HG02970 (cell line): ENCODE measurements around the gene DOK3.
"Not testable (repeated sequence)": the region's sequence is repeated elsewhere in the genome, so short reads cannot be mapped to it uniquely, and the experiment has no call there.

ENCODE experiments used
- ATAC-seq: cut with Tn5 transposase; IDR thresholded peaks from one replicate; pipeline ENCODE4 v1.9.1; 2021; ENCODE audit warnings: mild to moderate bottlenecking, moderate library complexity, moderate number of reproducible peaks; ENCODE audit not compliant: unreplicated experiment, low FRiP score

The DOK3 gene

DNA sequence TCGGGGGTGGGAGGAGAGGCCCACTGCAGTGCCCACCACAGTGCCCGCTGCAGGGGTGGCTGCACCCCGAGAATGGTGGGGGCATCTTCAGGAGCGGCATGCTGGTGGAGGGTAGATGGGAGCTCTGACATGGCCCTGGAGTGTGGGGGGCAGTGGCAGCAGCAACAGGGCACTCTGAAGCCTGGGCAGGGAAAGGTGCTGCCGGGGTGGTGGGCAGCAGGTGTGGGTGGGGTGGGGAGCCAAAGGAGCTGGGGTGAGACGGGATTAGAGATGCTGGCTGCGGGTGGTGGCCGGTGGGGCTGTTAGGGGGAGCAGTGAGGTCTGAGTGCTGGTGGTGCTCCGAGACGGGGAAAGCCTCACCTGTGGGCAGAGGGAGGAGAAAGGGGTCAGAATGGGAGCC, 26.8 kb upstream of the DOK3 start:
- no peak for ATAC-seq

DNA sequence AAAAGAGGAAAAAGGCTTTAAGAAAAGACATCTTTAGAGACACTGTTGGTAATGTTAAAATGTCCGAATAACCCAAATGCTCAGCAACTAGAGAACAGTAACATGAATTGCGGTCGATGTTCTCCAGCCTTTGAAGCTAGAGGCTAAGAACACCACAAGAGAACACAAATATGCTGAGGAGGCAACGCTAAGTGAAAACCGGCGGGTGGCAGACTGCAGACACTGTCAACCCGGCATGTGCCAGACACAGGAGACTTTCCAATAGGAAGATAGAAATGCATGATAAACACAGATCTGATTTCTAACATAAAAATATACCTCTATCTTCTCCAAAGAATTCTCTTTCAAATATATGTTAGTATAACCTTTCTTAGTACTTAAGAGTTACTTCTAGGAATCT, 25.5 kb upstream of the DOK3 start:
- ATAC-seq: no peak

DNA sequence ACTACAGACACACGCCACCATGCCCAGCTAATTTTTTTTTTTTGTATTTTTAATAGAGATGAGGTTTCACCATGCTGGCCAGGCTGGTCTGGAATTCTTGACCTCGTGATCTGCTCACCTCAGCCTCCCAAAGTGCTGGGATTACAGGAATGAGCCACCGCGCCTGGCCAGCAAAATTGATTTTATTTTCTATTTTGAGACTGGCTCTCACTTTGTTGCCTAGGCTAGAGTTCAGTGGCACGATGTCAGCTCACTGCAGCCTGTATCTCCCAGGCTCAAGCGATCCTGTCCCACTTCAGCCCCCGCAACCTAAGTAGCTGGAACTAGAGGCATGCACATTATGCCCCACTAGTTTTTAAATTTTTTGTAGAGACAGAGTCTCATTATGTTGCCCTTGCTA, 24.8 kb upstream of the DOK3 start:
- ATAC-seq: not testable (repeated sequence)

DNA sequence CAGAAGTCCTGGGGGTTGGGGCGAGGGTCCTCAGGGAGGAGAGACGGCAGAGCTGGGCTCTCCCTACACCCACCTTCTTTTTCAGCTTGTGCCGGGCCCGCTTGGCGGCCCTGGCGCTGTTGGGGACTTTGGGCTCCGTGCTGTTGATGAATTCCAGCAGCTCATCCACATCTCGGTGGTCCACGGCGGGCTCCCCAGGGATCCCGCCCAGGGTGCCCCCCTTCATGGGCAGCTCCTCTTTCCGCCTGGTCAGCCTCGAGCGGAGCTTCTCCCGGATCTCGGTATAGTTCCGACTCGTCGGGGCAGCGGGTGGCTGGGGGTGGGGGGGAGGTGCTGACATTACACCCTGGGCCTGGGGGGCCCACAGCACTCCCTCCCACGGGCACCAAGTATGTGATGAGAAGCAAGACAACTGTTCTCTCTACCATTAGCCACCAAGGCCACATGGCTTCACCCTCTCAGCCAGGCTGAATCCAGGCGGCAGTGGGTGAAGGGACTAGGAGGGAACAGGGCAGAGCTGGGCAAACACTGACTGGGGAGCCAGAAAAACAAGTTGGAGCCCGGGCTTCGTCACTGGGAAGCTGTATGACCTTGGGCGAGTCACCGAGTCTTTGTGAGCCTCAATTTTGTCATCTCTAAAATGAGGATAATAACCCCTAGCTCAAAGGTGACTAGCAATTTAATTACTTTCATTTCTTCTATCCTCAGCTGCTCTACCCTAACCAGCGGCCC, 21.7 kb upstream of the DOK3 start:
- no peak for ATAC-seq

DNA sequence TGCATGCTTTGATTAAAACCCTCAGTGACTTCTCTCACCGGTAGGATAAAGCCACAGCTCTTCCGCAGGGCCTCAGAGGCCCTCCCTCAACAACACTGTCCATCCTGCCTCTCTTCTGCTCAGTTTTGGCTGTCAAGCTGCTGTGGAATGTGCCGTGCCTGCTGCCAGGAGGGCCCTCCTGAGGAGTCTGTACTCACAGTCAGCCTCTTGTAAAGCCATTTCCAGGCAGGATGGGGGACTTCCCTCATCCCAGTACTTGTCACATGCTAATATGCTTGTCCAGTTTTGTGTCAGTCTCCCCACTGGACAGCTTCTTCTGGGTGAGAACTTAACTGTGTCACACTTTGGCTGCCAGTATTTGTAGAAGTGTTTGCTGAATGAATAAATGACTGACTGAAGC, 21.0 kb upstream of the DOK3 start:
- no peak for ATAC-seq

DNA sequence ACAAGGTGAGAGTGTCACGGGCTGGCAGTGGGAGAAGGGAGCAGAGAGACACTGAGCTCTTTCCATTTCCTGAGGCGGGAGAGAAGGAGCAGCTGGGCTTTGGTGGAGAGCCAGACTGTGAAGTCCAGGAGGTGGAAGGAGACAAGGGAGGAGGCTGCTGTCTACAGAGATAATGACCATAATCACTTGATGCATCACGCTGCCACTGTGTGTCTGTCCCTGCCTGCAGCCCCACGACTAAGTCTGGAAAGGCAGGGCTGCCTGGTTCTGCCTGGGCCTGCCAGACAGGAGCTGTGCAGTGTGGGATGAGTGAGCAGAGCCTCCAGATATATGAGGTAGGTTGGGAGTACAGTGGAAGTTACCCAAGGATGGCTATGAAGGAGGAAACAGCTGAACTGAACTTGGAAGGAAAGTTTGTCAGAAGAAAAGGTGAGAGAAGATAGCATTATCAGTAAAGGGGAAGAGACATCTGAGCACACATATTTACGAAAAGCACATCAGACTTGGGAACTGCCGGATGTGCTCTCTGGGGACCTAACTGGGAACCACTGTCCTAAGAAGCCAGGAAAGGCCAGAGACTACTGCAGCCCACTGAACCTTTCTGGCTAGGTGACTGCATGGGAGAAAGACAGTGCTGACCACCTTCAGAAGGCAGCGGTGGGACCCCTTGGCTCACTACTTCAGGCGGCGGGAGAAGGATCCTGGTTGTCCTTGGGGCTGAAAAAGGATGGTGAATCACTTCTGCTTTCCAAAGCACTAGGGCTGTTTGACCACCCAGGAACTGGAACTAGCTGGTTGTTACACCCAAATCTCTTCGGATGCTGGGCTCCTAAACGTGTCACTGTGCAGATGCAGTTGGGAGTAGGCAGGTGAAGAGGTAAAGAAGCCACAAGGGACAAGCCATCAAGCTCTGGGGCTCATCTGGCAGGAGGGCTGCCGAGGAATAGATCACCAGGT, 19.9 kb upstream of the DOK3 start:
- ATAC-seq: no peak

DNA sequence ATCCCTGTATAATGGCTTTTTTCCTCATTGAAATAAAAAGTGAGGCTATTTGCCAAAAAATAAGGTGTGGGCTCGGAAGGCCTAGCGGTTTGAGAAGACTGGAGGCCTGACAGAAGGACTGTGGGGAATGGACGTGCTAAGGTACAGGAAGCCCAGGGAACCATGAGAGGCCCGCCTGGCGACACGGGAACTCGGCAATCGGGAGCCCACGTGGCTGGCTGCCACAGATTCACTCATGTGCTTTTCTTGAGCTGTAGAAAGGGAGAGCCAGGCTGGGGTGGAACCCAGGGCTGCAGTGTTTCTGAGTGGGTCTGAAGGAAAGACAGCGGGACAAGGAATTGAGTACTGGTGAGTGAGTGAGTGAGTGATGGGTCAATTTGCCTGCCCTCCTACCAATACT, 19.0 kb upstream of the DOK3 start:
- no peak for ATAC-seq

DNA sequence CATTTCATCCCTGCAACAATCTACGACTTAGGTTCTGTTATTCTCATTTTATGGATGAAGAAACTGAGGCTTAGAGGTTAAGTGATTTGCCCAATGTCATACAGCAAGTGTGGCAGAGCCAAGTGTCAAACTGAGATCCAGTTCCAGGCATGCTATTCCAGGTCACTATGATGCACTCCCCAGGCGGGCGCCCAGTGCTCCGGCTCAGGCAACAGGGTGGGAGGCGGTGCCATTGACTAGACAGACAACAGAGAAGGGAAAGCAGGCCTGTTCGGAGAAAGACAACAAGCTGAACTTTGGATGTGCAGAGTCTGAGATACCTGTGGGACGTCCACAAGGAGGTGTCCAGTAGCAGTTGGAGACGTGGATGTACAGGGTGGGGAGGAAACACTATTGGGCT, 18.0 kb upstream of the DOK3 start:
- ATAC-seq: no peak

DNA sequence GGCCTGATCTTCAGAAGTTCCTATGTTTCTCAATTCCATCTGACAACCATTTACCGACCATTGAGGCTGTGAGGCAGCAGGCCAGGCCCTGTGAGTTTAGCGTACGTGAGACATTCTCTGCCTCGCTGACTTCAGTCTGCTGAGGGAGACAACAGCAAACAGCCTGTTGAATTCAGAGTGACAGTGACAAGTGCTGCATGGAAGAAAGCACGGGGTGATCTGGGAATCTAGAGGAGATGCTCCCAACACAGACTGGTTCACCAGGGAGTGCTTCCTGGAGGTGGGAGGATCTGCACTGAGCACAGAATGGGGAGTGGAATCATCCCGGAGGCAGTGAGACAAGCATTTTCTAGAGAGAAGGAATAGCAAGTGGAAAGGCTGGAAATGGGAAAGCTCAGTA, 17.2 kb upstream of the DOK3 start:
- no peak for ATAC-seq

DNA sequence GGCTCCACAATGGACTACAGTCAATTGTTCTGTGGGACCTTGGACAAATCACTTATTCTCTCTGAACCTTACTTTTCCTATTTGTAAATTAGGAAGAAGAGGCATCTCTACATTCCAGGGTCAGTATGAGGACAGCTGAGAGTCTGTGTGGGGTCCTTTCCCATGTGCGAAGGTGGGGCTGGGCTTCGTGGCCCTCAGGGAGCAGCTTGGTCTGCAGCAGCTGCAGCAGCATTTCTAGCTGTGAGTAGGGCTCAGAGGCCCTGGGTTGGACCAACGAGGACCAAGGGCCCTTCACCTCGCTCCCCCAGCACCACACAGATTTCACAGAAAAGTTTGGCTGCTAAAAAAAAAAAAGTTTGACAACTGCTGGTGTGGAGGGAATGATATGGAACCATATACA, 16.6 kb upstream of the DOK3 start:
- ATAC-seq: no peak

DNA sequence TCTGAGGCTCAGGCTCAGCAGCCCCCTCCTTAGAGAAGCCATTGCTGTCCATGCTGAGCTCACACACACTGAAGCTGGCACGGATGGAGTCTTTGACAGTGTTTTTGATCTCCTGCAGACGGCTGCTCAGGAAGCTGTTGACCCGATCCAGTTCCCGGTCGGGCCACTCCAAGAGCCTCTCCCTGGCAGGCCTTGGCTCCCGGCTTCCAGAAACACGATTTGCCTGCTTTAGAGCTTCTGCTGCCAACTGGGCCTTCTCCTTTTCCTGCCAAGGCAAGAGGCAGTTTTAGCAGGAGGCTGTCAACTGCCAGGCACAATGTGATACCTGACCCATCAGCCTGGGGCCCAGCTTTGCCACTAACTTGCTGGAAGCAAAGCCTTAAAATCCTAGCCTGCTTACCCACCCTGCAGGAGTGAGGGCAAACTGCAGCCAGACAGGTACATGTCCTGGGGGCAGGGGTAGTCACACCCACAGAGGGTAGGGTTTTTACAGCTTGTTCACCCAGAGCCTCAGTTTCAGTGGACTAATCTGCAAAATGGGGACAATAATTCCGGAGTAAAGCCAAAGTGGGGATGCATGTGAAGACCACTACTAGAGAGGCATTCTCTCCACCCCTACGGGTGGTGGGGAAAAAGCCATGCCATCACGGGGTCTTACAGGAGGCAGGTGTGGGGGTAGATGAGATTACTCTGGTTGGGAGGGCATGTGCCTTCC, 15.5 kb upstream of the DOK3 start:
- no peak for ATAC-seq

DNA sequence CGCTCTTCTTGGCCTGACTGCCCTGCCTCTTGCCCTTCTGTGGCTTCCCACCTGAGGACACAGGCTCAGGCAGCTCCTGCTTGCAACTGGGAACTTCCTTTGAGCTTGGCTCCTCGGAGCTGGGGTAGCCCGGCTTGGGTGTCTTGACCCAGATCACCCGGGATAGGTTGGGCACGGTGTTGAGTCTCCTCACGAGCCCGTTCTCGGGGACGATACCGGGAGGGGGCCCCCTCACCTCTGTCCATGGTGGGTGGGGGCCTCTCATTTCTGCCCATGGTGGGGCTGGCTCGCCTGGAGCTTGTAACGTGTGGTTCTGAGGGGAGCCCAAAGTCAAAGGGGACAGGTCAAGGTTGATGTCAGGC, 14.9 kb upstream of the DOK3 start:
- no peak for ATAC-seq

DNA sequence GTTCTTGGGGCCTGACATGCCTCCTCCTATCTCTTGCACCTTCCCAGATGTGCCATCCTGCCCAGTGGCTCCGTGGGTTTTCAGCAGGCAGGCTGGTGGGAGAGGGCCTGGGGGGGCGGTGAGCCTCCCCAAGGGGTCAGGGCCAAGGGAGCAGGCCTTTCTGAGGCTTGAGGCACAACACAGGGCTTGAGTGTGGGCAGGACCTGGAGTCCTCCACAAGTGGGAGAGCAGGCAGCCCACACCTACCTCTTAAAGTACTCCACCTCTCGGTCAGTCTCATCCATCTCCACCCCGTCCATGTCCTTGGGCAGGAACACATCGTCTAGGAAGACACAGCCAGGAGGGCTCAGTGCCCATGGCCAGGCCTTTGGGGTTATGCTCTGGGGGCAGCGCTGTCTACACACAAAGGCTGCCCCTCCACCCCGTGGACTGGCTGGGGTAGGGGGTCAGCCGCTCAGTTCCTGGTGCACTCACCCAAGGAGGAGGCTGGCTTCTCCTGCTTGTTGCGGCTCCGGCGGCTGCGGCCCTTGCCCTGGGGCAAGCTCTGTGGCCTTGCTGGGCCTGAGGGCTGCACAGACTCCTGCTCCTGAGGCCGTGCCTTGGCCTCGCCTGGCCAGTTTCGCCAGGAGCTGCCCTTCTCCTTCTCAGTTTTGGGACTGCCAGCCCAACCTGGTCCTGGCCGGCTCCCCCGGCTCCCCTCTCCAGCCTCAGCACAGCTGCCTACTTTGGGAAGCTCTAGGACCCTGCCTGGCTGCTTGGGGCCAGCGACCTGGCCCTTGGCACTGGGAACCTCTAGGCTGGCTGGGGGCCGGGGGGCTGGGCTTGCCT, 14.3 kb upstream of the DOK3 start:
- no peak for ATAC-seq

DNA sequence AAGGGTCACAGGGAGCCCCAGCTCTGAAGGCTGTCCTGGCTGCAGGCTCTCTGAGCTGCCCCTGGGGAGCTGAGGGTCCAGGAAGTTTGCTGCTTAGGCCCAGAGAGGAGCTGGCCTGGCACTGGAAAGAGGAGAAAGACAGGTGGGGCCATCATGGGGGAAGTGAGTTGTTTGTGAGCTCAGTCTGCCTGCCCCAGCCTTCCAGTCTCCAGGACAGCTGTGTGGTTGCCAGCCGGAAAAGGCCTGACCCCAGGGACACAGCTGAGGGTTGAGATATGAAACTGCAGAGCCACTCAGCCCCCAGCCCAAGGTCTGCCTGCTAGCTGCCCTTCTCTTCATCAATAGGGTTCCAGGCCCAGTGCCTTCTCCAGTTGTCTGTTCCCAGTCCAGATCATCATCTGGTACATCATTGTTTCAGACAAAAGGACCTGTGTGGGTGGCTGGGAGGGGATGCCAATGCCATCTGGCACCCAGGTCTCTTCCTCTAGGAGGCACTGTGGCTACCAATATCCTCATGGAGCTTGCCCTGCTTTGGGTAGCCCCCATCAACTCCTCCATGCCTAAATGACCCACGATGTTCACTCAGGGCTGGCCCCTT, 11.4 kb upstream of the DOK3 start:
- no peak for ATAC-seq

DNA sequence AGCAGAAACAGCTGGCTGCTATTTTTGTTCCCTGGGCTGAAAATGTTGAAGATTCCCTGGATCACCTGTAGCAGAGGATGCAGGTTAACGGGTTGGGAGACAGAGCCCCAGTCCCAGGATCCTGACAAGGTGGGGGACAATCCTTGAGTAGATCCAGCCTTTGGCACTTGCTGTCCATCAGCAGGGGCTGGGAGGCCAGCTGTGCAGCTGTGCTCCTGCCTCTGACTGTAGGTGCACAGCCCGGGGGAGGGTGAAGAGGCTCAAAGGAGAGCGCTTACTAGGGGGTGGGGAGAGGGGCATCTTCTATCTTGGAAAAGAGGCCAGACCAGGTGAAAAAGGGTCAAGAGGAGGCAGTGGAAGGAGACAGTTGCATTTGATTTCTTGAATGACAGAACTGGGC, 10.6 kb upstream of the DOK3 start:
- no peak for ATAC-seq

DNA sequence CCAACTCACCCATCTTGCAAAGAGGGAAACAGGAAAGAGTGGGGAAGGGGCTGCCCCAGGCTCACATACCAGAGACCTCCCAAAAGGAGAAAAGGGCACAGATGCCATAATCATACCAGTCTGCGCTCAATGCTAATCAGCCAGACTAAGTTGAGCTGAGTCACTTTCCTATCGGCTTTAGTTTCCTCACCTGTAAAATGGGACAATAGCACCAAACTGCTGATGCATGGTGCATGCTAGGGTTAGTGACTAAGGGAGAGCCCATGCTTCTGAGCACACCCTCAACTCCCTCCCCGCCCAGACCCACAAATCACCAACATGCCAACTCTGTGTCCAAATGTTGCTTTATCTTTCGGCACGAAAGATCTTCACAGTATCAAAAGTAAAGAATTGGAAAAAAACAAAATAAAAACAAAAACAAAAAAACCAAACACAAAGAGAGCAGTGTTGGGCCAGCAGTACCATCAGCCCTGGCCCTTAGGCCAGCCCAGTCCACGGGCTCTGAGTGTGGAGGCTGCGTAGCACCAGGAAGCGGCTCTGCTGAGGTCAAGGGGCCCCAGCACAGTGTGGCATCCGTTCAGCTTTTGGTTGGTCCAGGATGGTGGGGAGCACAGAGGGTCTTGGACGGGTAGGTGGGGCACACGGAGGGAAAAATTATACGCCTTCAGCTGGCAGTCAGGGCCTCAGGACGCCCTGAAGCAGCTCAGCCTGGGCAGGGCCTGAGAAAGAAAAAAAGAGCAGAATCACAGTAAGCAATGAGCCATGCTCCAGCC, 10.0 kb upstream of the DOK3 start:
- no peak for ATAC-seq

DNA sequence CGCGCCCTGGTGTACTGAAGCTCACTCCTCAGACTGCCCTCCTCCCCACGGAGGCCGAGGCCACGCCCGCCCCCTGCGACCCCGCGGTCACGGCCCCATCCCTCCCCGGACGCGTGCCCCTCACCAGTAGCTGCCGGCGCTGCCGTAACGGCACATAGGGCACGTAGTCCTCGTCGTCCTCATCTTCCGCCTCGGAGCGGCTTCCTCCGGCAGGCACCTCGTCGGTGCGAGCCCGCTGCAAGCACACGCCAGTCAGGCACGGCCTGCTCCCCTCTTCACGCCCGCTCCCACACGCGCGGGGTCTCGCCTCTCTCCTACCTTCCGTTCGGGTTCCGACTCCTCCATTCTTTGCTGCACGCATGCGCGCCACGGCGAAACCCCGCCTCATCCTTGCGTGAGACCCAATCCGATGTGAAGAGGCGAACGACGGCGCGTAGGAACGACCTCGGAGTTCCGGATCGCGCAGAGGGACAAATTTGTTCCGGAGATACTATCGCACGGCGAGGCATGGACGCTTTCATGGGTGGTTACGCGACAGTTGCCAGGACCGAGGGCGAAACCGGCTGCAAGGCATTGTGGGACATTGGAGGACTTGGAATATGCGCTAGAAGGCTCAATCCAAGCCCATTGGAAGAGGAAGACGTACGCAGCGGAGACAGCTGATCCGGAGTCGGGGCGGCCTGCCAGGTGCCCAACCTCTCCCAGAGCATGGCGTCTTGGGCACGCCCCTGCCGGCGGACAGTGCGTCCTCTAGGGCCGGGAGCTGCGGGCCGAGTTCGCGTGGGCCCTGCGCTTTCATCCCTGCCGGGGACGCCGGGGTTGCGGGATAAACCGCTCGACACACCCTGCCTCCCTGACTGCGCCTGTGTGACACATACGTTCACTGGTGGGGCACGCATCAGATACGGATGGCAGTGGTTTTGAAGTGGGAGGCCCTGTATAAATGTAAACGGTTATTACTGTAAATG, 7.3 kb upstream of the DOK3 start, which contains the start of gene DDX41:
Gene DDX41 (minus strand): TSS at position 361 of the 968 bp plus-strand sequence. CDS start 16 bp downstream, at position 345.
- peak; percentile 75 for ATAC-seq

DNA sequence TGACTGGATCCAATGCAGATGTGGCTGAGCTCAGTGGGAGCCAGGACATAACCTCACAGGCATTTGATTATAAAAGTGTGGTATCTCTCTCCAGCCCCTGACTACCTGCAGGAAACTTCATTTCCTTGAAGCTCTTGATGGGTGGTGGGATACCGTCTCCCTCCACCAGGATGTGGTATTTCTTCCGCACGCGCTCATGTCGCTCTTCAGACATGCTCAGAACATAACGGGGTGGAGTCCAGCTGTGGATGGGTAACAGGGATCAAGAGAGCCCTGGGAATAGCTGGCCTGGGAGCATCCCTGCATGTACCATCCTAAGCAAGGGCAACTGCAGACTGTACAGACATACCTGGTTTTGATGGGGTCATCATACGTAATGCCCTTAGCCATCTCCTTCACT, 6.0 kb upstream of the DOK3 start:
- no peak for ATAC-seq
